ENCODE data around the gene CADPS.

CADPS gene

GRCh38 chr3:62735510-62735909, 139.7 kb downstream of the CADPS start:
- DNase-seq (ENCODE audit: low spot score), result no peak
- H3K27ac ChIP-seq, result no peak overlapping the region
- ChIA-PET POLR2A (ENCODE audit: low non-redundant PET) (no interaction called here), CTCF (no interaction called here)
- no peak for TF ChIP-seq CTCF (conservative IDR thresholded peaks at IDR 0.05; ENCODE audit: low read depth)

- DNase-seq (ENCODE audit: low spot score), result no peak
- TF ChIP-seq CTCF (conservative IDR thresholded peaks at IDR 0.05; ENCODE audit: low read depth), result no peak
- ChIA-PET POLR2A (ENCODE audit: low non-redundant PET) (no interaction called here), CTCF (no interaction called here)
- no peak overlapping the region for H3K27ac ChIP-seq
Measured at GRCh38 chr3:62732183-62732904, 142.9 kb downstream of the CADPS start.

GRCh38 chr3:62727981-62728380, 147.2 kb downstream of the CADPS start:
- DNase-seq (ENCODE audit: low spot score), result no peak
- ChIA-PET CTCF (no interaction called here), POLR2A (ENCODE audit: low non-redundant PET) (no interaction called here)
- no peak for TF ChIP-seq CTCF (conservative IDR thresholded peaks at IDR 0.05; ENCODE audit: low read depth)
- no peak overlapping the region for H3K27ac ChIP-seq

GRCh38 chr3:62727536-62727935, 147.7 kb downstream of the CADPS start:
- no peak for DNase-seq (ENCODE audit: low spot score)
- ChIA-PET CTCF (no interaction called here), POLR2A (ENCODE audit: low non-redundant PET) (no interaction called here)
- TF ChIP-seq CTCF (conservative IDR thresholded peaks at IDR 0.05; ENCODE audit: low read depth), result no peak
- H3K27ac ChIP-seq, result no peak overlapping the region

- DNase-seq (ENCODE audit: low spot score), result no peak
- CTCF ChIA-PET, result no interaction called here
- POLR2A ChIA-PET (ENCODE audit: low non-redundant PET), result no interaction called here
- TF ChIP-seq CTCF (conservative IDR thresholded peaks at IDR 0.05; ENCODE audit: low read depth), result no peak
- H3K27ac ChIP-seq, result no peak overlapping the region
Measured at GRCh38 chr3:62724503-62724902, 150.7 kb downstream of the CADPS start.

- no peak overlapping the region for H3K27ac ChIP-seq
- POLR2A ChIA-PET (ENCODE audit: low non-redundant PET), result no interaction called here
- no peak for TF ChIP-seq CTCF (conservative IDR thresholded peaks at IDR 0.05; ENCODE audit: low read depth)
- DNase-seq (ENCODE audit: low spot score), result no peak
- CTCF ChIA-PET, result no interaction called here
Measured at GRCh38 chr3:62723914-62724217, 151.3 kb downstream of the CADPS start.
